K562 (cell line): ENCODE data around the gene ACTN4. TPM values are rescaled to one million over a fixed set of nuclear protein-coding genes. Genes with fewer than 3 reads are reported as not detected.

Source experiments
- ATAC-seq: fragments of 200-7000 bp; cut with Tn5 transposase; 3 replicates; pipeline ENCODE4 v1.9.1; 2020; ENCODE audit warnings: moderate library complexity
- BruUV-seq: library from RNA; stranded (reverse); fragments of 400-500 nt; replicated peaks from 2 replicates; lab custom pipeline; 2021; lab: Mats Ljungman, UMichigan
- CTCF ChIA-PET: fragments of 300-600 bp; formaldehyde crosslinking; extraction: SDS; loops from one replicate; lab custom pipeline; 2021; ENCODE audit warnings: low intra/inter-chr PET ratio; lab: Yijun Ruan, JAX
- POLR2A ChIA-PET: fragments of 300-600, 350-650 bp; sonication (Branson Sonifier 250); formaldehyde crosslinking; extraction: SDS; loops from one replicate; lab custom pipeline; 2021; ENCODE audit warnings: antibody characterized with exemption, inconsistent platforms; lab: Yijun Ruan, JAX
- DNase-seq, 4 experiments: peaks; one replicate each; pipeline versions ENCODE4 v3.0.0 to v3.0.0-alpha.2; 2011 to 2018; ENCODE audit warnings: low spot score in 3 of 4, mixed read lengths in 3 of 4; ENCODE audit errors: extremely low read depth in 1 of 4
- FAIRE-seq: peaks from 2 replicates; lab custom pipeline; 2011; peaks lifted over from hg19 to GRCh38; lab: Jason Lieb, UNC
- H2AFZ ChIP-seq: 2 replicates; pipeline ENCODE4 v1.6.0; 2011; ENCODE audit warnings: low read depth, low read length, control low read depth, inconsistent platforms
- H3K27ac ChIP-seq: fragments of 200-600 bp; 3 replicates; pipeline ENCODE4 v1.8.0; 2011; ENCODE audit warnings: low read depth, mild to moderate bottlenecking, control low read depth, inconsistent platforms, low read length, moderate library complexity, mixed read lengths; ENCODE audit errors: extremely low read depth
- H3K27me3 ChIP-seq, 2 experiments: fragments of 300-600 bp in 1 of 2; 2 replicates in 1 of 2; 3 replicates in 1 of 2; pipeline versions ENCODE4 v1.6.0 to v1.8.0; 2011; ENCODE audit warnings: inconsistent platforms in 2 of 2, low read length in 2 of 2, mild to moderate bottlenecking in 1 of 2, mixed read lengths in 1 of 2, moderate library complexity in 1 of 2; ENCODE audit not compliant: control insufficient read depth in 2 of 2, insufficient read depth in 2 of 2
- H3K36me3 ChIP-seq: fragments of 300-600 bp; 3 replicates; pipeline ENCODE4 v1.8.0; 2011; ENCODE audit warnings: mild to moderate bottlenecking, low read length, inconsistent platforms; ENCODE audit not compliant: control insufficient read depth, insufficient read depth
- H3K4me1 ChIP-seq, 2 experiments: fragments of 200-600 bp in 1 of 2; replicated peaks in 1 of 2; 2 replicates in 1 of 2; 3 replicates in 1 of 2; pipeline versions ENCODE4 v1.5.1 to v1.8.0; 2011; ENCODE audit warnings: inconsistent platforms in 2 of 2, low read length in 2 of 2, mild to moderate bottlenecking in 1 of 2, mixed read lengths in 1 of 2, moderate library complexity in 1 of 2; ENCODE audit not compliant: control insufficient read depth in 2 of 2, insufficient read depth in 2 of 2
- H3K4me2 ChIP-seq: 2 replicates; pipeline ENCODE4 v1.6.1; 2011; ENCODE audit warnings: low read length, control low read depth, inconsistent platforms, mixed read lengths; ENCODE audit not compliant: insufficient read depth
- H3K4me3 ChIP-seq: fragments of 200-600 bp; sonication (generic), shearing (Covaris generic); 2 replicates; pipeline ENCODE4 v1.5.1; 2016; ENCODE audit warnings: control low read depth, inconsistent platforms
- H3K79me2 ChIP-seq: fragments of 200-600 bp; 3 replicates; pipeline ENCODE4 v1.8.0; 2011; ENCODE audit warnings: low read length, inconsistent platforms; ENCODE audit not compliant: control insufficient read depth, insufficient read depth
- H3K9ac ChIP-seq, 2 experiments: 2 replicates each; pipeline versions ENCODE4 v1.6.0 to v1.6.1; 2011; ENCODE audit warnings: low read depth in 2 of 2, low read length in 2 of 2, control low read depth in 1 of 2, inconsistent platforms in 1 of 2, mild to moderate bottlenecking in 1 of 2, mixed read lengths in 1 of 2; ENCODE audit not compliant: insufficient read depth in 1 of 2
- H3K9me1 ChIP-seq: one replicate; pipeline ENCODE4 v1.6.0; 2011; ENCODE audit warnings: inconsistent platforms, mild to moderate bottlenecking, low read length, moderate library complexity; ENCODE audit not compliant: control insufficient read depth, insufficient read depth
- H3K9me3 ChIP-seq: replicated peaks from 2 replicates; pipeline ENCODE4 v1.5.1; 2011; ENCODE audit warnings: low read depth, low read length, inconsistent platforms; ENCODE audit not compliant: control insufficient read depth, insufficient read depth
- H4K20me1 ChIP-seq: replicated peaks from 2 replicates; pipeline ENCODE4 v1.6.1; 2011; ENCODE audit warnings: low read length, inconsistent platforms, mixed read lengths; ENCODE audit not compliant: control insufficient read depth, insufficient read depth
- ETV5 ChIP-seq: sonication (generic); formaldehyde crosslinking; IDR thresholded peaks from 2 replicates; pipeline ENCODE4 v1.4.0; 2020; ENCODE audit warnings: low read depth, mild to moderate bottlenecking, missing genetic modification reagents
- HMG20B ChIP-seq: fragments of 250-450 bp; sonication (Bioruptor Pico); IDR thresholded peaks from 2 replicates; pipeline ENCODE4 v1.5.0; 2021; ENCODE audit warnings: mild to moderate bottlenecking
- POLR2H ChIP-seq: IDR thresholded peaks from 2 replicates; pipeline ENCODE4 v1.6.1; 2016; ENCODE audit warnings: missing genetic modification characterization, low read depth, mild to moderate bottlenecking, control low read depth, missing compliant biosample characterization, moderate library complexity
- PRMT5 ChIP-seq: sonication (generic); formaldehyde crosslinking; IDR thresholded peaks from 2 replicates; pipeline ENCODE4 v1.5.0; 2020; ENCODE audit warnings: missing genetic modification reagents
- RBM34 ChIP-seq: fragments of 200-400 bp; formaldehyde crosslinking; IDR thresholded peaks from 2 replicates; pipeline ENCODE4 v1.6.1; 2018; ENCODE audit warnings: low read length, borderline replicate concordance; ENCODE audit not compliant: insufficient read depth
- ZC3H8 ChIP-seq: fragments of 450-650 bp; IDR thresholded peaks from 2 replicates; pipeline ENCODE4 v1.6.1; 2017
- WGBS: fragments of 100-300 bp; shearing (Covaris generic); methylation state at CpG from one replicate; pipeline ENCODE4 v1.1.6; 2016; ENCODE audit warnings: low coverage, mixed read lengths; ENCODE audit not compliant: insufficient coverage; ENCODE audit errors: missing lambda C conversion rate; 5-methylcytosine and 5-hydroxymethylcytosine counted together
- in situ Hi-C: fragments of 300-500 bp; cut with MboI; formaldehyde crosslinking; loops from 4 replicates; pipeline ENCODE4 v1.15.0; 2018; ENCODE audit warnings: inconsistent platforms, mixed read lengths
- intact Hi-C: fragments of 100-400 bp; cut with micrococcal nuclease; formaldehyde crosslinking; loops from 2 replicates; pipeline ENCODE4 v1.14.2; 2022
- polyA plus RNA-seq, 8 experiments: library from polyadenylated mRNA; depleted of rRNA in 4 of 8; stranded (reverse) in 5 of 8; unstranded in 3 of 8; fragments of >200 nt; fragmentation: Nextera tagmentation in 2 of 8; fragmentation: Illumina TruSeq in 1 of 8; extraction: Ambion mirVana in 2 of 8; extraction: Trizol in 1 of 8; gene quantifications; 2 replicates each; pipeline versions ENCODE4 v1.2.1 to v1.2.3, GENCODE V29; 2011 to 2014; ENCODE audit warnings: inconsistent platforms in 1 of 8, missing spikeins in 1 of 8
- total RNA-seq, 7 experiments: library from RNA; depleted of rRNA in 6 of 7; stranded (reverse); fragments of >200 nt in 6 of 7; fragmentation: Illumina TruSeq in 2 of 7; extraction: Trizol in 2 of 7; gene quantifications; 2 replicates each; pipeline versions ENCODE4 v1.2.1 to v1.2.3, GENCODE V29; 2011 to 2021; ENCODE audit warnings: low replicate concordance in 1 of 7
- TF ChIP-seq, protein P1 (sequence below), 2 experiments: fragments of 450-650 bp; IDR thresholded peaks; 2 replicates each; pipeline ENCODE4 v1.6.1; 2018; ENCODE audit warnings: mild to moderate bottlenecking in 2 of 2, low read depth in 1 of 2; ENCODE audit not compliant: partially characterized antibody in 2 of 2
- TF ChIP-seq, protein P2 (sequence below): sonication (generic); IDR thresholded peaks from 2 replicates; pipeline ENCODE4 v1.6.1; 2016
- TF ChIP-seq, protein P3 (sequence below), 2 experiments: fragments of 450-650 bp; IDR thresholded peaks; 2 replicates each; pipeline ENCODE4 v1.6.1; 2016
- TF ChIP-seq, protein P4 (sequence below): fragments of 250-450 bp; sonication (Bioruptor Pico); IDR thresholded peaks from 2 replicates; pipeline ENCODE4 v1.5.0; 2022; ENCODE audit warnings: mild to moderate bottlenecking
- TF ChIP-seq, protein P5 (sequence below): fragments of 150-350 bp; conservative IDR thresholded peaks from 2 replicates; pipeline ENCODE4 v1.6.1; 2014; ENCODE audit warnings: low read length

The ACTN4 gene
- total and polyA plus RNA-seq, 9 of the 15 experiments (the other 6 are each of a cell fraction or from before 2014, with no cell fraction given) = 3.1 to 385 (median 125) TPM

DNA sequence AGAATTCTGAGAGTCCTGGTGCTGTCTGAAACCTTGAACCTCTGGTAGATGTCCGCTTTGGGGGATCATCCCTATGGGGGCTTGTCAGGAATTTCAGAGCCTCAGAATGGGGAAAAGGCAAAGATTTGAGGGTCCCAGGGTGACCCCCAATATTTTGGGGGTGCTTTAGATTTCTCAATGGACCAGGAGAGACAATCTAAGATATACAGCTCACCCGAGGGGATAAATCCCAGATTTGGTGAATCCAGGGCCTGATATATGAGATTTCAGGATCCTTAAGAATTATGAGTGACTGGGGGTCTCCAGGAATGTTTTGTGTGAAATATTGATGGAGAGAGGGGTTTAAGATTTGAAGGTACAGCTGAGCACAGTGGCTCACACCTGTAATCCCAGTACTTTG, 93.5 kb downstream of the ACTN4 start:
- BruUV-seq = no TSS peak
- 70% methylated on average over 2 of the region's 2 CpGs for WGBS
- no peak for DNase-seq
- no peak for ATAC-seq
- FAIRE-seq = no peak
- Histone ChIP-seq H3K4me3 (no peak overlapping the region), H3K36me3 (no peaks in the 10 kb centered on the region), H3K9me3 (no peaks in the 10 kb centered on the region), H2AFZ (no peak overlapping the region), H4K20me1 (no peaks in the 10 kb centered on the region), H3K4me1 (peaks cover 21 to 51% of the 10 kb centered on the region in 2 experiments), H3K27ac (no peak overlapping the region), H3K4me2 (no peak overlapping the region), H3K9ac (no peak overlapping the region), H3K27me3 (no peaks in the 10 kb centered on the region), H3K79me2 (peaks cover 8% of the 10 kb centered on the region; the same call in 1 of the 3 replicates), H3K9me1 (no peaks in the 10 kb centered on the region)
- POLR2A ChIA-PET = no interaction called here
- intact Hi-C loops = no loop called here
- in situ Hi-C loops = no loop called here
- CTCF ChIA-PET = no interaction called here
- TF ChIP-seq, protein P1, sequence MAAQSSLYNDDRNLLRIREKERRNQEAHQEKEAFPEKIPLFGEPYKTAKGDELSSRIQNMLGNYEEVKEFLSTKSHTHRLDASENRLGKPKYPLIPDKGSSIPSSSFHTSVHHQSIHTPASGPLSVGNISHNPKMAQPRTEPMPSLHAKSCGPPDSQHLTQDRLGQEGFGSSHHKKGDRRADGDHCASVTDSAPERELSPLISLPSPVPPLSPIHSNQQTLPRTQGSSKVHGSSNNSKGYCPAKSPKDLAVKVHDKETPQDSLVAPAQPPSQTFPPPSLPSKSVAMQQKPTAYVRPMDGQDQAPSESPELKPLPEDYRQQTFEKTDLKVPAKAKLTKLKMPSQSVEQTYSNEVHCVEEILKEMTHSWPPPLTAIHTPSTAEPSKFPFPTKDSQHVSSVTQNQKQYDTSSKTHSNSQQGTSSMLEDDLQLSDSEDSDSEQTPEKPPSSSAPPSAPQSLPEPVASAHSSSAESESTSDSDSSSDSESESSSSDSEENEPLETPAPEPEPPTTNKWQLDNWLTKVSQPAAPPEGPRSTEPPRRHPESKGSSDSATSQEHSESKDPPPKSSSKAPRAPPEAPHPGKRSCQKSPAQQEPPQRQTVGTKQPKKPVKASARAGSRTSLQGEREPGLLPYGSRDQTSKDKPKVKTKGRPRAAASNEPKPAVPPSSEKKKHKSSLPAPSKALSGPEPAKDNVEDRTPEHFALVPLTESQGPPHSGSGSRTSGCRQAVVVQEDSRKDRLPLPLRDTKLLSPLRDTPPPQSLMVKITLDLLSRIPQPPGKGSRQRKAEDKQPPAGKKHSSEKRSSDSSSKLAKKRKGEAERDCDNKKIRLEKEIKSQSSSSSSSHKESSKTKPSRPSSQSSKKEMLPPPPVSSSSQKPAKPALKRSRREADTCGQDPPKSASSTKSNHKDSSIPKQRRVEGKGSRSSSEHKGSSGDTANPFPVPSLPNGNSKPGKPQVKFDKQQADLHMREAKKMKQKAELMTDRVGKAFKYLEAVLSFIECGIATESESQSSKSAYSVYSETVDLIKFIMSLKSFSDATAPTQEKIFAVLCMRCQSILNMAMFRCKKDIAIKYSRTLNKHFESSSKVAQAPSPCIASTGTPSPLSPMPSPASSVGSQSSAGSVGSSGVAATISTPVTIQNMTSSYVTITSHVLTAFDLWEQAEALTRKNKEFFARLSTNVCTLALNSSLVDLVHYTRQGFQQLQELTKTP (IDR thresholded peaks at IDR 0.05; ENCODE audit: low read depth in 1 of 2, partially characterized antibody in 2 of 2) = no peak
- TF ChIP-seq, protein P2, sequence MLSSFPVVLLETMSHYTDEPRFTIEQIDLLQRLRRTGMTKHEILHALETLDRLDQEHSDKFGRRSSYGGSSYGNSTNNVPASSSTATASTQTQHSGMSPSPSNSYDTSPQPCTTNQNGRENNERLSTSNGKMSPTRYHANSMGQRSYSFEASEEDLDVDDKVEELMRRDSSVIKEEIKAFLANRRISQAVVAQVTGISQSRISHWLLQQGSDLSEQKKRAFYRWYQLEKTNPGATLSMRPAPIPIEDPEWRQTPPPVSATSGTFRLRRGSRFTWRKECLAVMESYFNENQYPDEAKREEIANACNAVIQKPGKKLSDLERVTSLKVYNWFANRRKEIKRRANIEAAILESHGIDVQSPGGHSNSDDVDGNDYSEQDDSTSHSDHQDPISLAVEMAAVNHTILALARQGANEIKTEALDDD = no peak
- TF ChIP-seq, protein P3, sequence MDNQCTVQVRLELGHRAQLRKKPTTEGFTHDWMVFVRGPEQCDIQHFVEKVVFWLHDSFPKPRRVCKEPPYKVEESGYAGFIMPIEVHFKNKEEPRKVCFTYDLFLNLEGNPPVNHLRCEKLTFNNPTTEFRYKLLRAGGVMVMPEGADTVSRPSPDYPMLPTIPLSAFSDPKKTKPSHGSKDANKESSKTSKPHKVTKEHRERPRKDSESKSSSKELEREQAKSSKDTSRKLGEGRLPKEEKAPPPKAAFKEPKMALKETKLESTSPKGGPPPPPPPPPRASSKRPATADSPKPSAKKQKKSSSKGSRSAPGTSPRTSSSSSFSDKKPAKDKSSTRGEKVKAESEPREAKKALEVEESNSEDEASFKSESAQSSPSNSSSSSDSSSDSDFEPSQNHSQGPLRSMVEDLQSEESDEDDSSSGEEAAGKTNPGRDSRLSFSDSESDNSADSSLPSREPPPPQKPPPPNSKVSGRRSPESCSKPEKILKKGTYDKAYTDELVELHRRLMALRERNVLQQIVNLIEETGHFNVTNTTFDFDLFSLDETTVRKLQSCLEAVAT (IDR thresholded peaks at IDR 0.05) = no peak
- TF ChIP-seq POLR2H (tag) (no peak), PRMT5 (no peak), ETV5 (CRISPR knock-in tag) (no peak), RBM34 (no peak), ZC3H8 (no peak), HMG20B (CRISPR knock-in tag) (no peak)
- TF ChIP-seq, protein P4, sequence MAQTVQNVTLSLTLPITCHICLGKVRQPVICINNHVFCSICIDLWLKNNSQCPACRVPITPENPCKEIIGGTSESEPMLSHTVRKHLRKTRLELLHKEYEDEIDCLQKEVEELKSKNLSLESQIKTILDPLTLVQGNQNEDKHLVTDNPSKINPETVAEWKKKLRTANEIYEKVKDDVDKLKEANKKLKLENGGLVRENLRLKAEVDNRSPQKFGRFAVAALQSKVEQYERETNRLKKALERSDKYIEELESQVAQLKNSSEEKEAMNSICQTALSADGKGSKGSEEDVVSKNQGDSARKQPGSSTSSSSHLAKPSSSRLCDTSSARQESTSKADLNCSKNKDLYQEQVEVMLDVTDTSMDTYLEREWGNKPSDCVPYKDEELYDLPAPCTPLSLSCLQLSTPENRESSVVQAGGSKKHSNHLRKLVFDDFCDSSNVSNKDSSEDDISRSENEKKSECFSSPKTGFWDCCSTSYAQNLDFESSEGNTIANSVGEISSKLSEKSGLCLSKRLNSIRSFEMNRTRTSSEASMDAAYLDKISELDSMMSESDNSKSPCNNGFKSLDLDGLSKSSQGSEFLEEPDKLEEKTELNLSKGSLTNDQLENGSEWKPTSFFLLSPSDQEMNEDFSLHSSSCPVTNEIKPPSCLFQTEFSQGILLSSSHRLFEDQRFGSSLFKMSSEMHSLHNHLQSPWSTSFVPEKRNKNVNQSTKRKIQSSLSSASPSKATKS (CRISPR knock-in tag) = no peak
- TF ChIP-seq, protein P5, sequence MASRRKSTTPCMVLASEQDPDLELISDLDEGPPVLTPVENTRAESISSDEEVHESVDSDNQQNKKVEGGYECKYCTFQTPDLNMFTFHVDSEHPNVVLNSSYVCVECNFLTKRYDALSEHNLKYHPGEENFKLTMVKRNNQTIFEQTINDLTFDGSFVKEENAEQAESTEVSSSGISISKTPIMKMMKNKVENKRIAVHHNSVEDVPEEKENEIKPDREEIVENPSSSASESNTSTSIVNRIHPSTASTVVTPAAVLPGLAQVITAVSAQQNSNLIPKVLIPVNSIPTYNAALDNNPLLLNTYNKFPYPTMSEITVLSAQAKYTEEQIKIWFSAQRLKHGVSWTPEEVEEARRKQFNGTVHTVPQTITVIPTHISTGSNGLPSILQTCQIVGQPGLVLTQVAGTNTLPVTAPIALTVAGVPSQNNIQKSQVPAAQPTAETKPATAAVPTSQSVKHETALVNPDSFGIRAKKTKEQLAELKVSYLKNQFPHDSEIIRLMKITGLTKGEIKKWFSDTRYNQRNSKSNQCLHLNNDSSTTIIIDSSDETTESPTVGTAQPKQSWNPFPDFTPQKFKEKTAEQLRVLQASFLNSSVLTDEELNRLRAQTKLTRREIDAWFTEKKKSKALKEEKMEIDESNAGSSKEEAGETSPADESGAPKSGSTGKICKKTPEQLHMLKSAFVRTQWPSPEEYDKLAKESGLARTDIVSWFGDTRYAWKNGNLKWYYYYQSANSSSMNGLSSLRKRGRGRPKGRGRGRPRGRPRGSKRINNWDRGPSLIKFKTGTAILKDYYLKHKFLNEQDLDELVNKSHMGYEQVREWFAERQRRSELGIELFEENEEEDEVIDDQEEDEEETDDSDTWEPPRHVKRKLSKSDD = no peak
